Ascending aorta (tissue), 2 donors: Measurements from ENCODE around the gene ASB14. TPM values are rescaled to one million over a fixed set of nuclear protein-coding genes. Genes with fewer than 3 reads are reported as not detected.

Experiments
- DNase-seq, 2 donors: peaks; one replicate each; pipeline ENCODE4 v3.0.0-alpha.2; 2019; ENCODE audit warnings: low spot score in 2 of 2
- H3K27ac ChIP-seq, 2 donors: fragments of 200-600 bp; sonication (generic); one replicate each; pipeline ENCODE4 v1.5.1; 2016 to 2017; ENCODE audit warnings: mild to moderate bottlenecking in 1 of 2
- H3K27me3 ChIP-seq: fragments of 200-600 bp; sonication (generic); one replicate; pipeline ENCODE4 v1.5.1; 2017
- H3K36me3 ChIP-seq, 2 donors: fragments of 200-600 bp; sonication (generic); one replicate each; pipeline ENCODE4 v1.5.1; 2016
- H3K4me1 ChIP-seq, 2 donors: fragments of 200-600 bp; sonication (generic); one replicate each; pipeline ENCODE4 v1.5.1; 2016 to 2017; ENCODE audit warnings: mild to moderate bottlenecking in 1 of 2
- H3K4me3 ChIP-seq, 2 donors: fragments of 200-600 bp; sonication (generic); one replicate each; pipeline ENCODE4 v1.5.1; 2016 to 2017; ENCODE audit warnings: mild to moderate bottlenecking in 1 of 2
- H3K9me3 ChIP-seq, 2 donors: fragments of 200-600 bp; sonication (generic); one replicate each; pipeline ENCODE4 v1.5.1; 2016
- CTCF ChIP-seq, 3 experiments: fragments of 200-600 bp in 2 of 3; fragments of 450-650 bp in 1 of 3; sonication (generic) in 2 of 3; IDR thresholded peaks; one replicate each; pipeline ENCODE4 v1.5.1; 2016 to 2019; ENCODE audit warnings: antibody characterized with exemption in 3 of 3, mild to moderate bottlenecking in 1 of 3, moderate library complexity in 1 of 3
- intact Hi-C: fragments of 100-400 bp; cut with DNase I; formaldehyde crosslinking; loops from one replicate; pipeline ENCODE4 v1.15.1; 2023
- total RNA-seq: library from RNA; depleted of rRNA; stranded (reverse); fragments of >200 nt; gene quantifications from one replicate; pipeline ENCODE4 v1.1.0, GENCODE V29; 2016

ASB14 gene
- total RNA-seq, 1 donor from 2014 or later, result not detected

GRCh38 chr3:57274845-57275244 is 17.6 kb downstream of the ASB14 start:
- Histone ChIP-seq H3K4me1 (no peaks in the 10 kb centered on the region), H3K27me3 (no peaks in the 10 kb centered on the region), H3K36me3 (peaks cover 2 to 25% of the 10 kb centered on the region in 2 donors), H3K4me3 (no peak overlapping the region), H3K9me3 (no peaks in the 10 kb centered on the region), H3K27ac (no peak overlapping the region)
- TF ChIP-seq CTCF (IDR thresholded peaks at IDR 0.05), result no peak
- intact Hi-C loops, result no loop called here
- DNase-seq, result no peak

GRCh38 chr3:57268416-57268815 is 24.1 kb downstream of the ASB14 start:
- intact Hi-C loops, result no loop called here
- peaks cover 27 to 70% of the 10 kb centered on the region in 2 donors for H3K36me3 ChIP-seq
- H3K4me3 ChIP-seq, result no peak overlapping the region
- TF ChIP-seq CTCF (IDR thresholded peaks at IDR 0.05), result no peak
- H3K9me3 ChIP-seq, result no peaks in the 10 kb centered on the region
- H3K4me1 ChIP-seq, result no peaks in the 10 kb centered on the region
- H3K27me3 ChIP-seq, result no peaks in the 10 kb centered on the region
- DNase-seq, result no peak
- H3K27ac ChIP-seq, result no peak overlapping the region

- no peak overlapping the region for H3K27ac ChIP-seq
- no peak for DNase-seq
- H3K4me3 ChIP-seq, result no peak overlapping the region
- no peaks in the 10 kb centered on the region for H3K4me1 ChIP-seq
- no peaks in the 10 kb centered on the region for H3K9me3 ChIP-seq
- no peak for TF ChIP-seq CTCF (IDR thresholded peaks at IDR 0.05)
- intact Hi-C loops, result no loop called here
- no peaks in the 10 kb centered on the region for H3K27me3 ChIP-seq
- H3K36me3 ChIP-seq, result peaks cover 48 to 90% of the 10 kb centered on the region in 2 donors
Observed at GRCh38 chr3:57261929-57262328, 30.6 kb downstream of the ASB14 start.

GRCh38 chr3:57261119-57261518 is 31.4 kb downstream of the ASB14 start:
- no peak overlapping the region for H3K4me3 ChIP-seq
- H3K27me3 ChIP-seq, result no peaks in the 10 kb centered on the region
- H3K36me3 ChIP-seq, result peaks cover 48 to 85% of the 10 kb centered on the region in 2 donors
- DNase-seq, result no peak
- TF ChIP-seq CTCF (IDR thresholded peaks at IDR 0.05), result no peak
- H3K9me3 ChIP-seq, result no peaks in the 10 kb centered on the region
- H3K27ac ChIP-seq, result no peak overlapping the region
- H3K4me1 ChIP-seq, result no peaks in the 10 kb centered on the region
- intact Hi-C loops, result no loop called here

- Histone ChIP-seq H3K27ac (no peak overlapping the region), H3K4me3 (no peak overlapping the region), H3K4me1 (no peaks in the 10 kb centered on the region), H3K9me3 (no peaks in the 10 kb centered on the region), H3K27me3 (no peaks in the 10 kb centered on the region), H3K36me3 (peaks cover 31 to 68% of the 10 kb centered on the region in 2 donors)
- TF ChIP-seq CTCF (IDR thresholded peaks at IDR 0.05), result no peak
- intact Hi-C loops, result no loop called here
- DNase-seq, result no peak
Observed at GRCh38 chr3:57257678-57258077, 34.8 kb downstream of the ASB14 start.

- no peak for DNase-seq
- Histone ChIP-seq H3K9me3 (no peaks in the 10 kb centered on the region), H3K4me1 (no peaks in the 10 kb centered on the region), H3K4me3 (no peak overlapping the region), H3K27ac (no peak overlapping the region), H3K27me3 (no peaks in the 10 kb centered on the region), H3K36me3 (peaks cover 31 to 65% of the 10 kb centered on the region in 2 donors)
- no peak for TF ChIP-seq CTCF (IDR thresholded peaks at IDR 0.05)
- intact Hi-C loops, result no loop called here
Observed at GRCh38 chr3:57256844-57257243, 35.6 kb downstream of the ASB14 start.
